Activated naive CD4-positive, alpha-beta T cell treated with anti-CD3 and anti-CD28 coated beads, Interleukin-2, amount 50 U/mL, for 72 hours (primary cell): ENCODE results near the gene TNIP1. TPM values are rescaled to one million over a fixed set of nuclear protein-coding genes. Genes with fewer than 3 reads are reported as not detected.

Experiments
- ATAC-seq, 2 donors: fragments of 150-1000 bp; cut with Tn5 transposase; 2 replicates each; pipeline ENCODE4 v1.10.0; 2021; ENCODE audit warnings: mild to moderate bottlenecking in 2 of 2, moderate library complexity in 2 of 2
- DNase-seq, 2 donors: peaks; one replicate each; pipeline ENCODE4 v3.0.0; 2021 to 2022; ENCODE audit warnings: low spot score in 2 of 2
- H3K27ac Mint-ChIP-seq, 2 donors: one replicate each; pipeline ENCODE4 v1.8.0; 2022; ENCODE audit warnings: mild to moderate bottlenecking in 2 of 2, mixed read lengths in 2 of 2
- H3K36me3 Mint-ChIP-seq, 2 donors: one replicate each; pipeline ENCODE4 v1.8.0; 2022; ENCODE audit warnings: mixed read lengths in 2 of 2
- H3K9me3 Mint-ChIP-seq, 2 donors: one replicate each; pipeline ENCODE4 v1.8.0; 2022; ENCODE audit warnings: mixed read lengths in 2 of 2
- total RNA-seq, 2 donors: library from RNA; stranded (reverse); gene quantifications; one replicate each; pipeline ENCODE4 v1.2.3, GENCODE V29; 2022

TNIP1 gene
- total RNA-seq, 2 donors from 2014 or later = 221 to 276 TPM

DNA sequence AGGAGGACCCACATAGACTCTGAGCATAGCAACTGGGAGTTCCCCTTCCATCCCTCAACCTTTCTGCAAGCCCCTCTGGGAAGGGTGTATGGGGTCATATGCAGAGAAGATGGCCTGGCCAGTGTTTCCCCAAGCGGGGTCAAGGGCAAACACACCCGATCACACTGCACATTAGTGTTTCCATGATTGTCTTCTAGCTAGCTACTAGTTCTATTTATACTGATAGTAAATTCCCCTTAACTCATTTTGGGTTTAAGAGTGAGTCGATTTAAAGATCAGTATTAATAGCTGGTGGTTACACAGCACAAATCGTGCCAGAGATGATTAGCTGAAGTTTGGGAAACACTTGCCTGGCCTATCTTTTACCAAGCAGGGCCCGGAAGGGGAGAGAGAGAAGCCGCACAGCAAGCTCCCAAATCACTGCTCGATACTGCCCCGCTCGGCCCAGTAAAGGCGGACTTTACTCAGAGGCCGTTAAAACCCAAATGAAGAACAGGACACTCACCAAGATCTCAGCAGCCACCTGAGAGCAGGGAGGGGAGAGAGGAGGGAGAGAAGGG is 29.4 kb upstream of the TNIP1 start:
- DNase-seq (no peak), ATAC-seq (no peak)
- H3K9me3 Mint-ChIP-seq = no peaks in the 10 kb centered on the region
- H3K27ac Mint-ChIP-seq = peak overlapping the region; percentile 58 to 93
- peaks cover 24 to 25% of the 10 kb centered on the region in 2 donors for H3K36me3 Mint-ChIP-seq

DNA sequence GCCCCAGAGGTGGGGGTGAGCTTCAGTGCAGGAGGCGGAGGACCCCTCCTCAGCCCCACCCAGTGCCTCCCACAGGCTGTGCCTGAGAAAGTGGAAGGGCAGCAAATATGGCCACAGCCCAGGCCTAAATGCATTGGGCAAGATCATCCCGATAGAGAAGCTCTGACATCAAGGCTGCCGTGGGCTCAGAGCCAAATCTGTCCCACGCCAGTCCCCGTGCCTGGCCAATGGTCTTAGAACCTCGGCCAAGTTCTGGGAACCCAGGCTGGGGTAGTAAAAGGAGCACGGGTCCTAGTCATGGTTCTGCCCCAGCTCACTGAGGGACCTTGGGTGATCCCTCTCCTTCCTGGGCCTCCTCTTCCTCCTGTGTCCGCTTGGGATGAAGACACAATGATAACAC is 27.7 kb upstream of the TNIP1 start:
- Mint-ChIP-seq H3K36me3 (peaks cover 24 to 30% of the 10 kb centered on the region in 2 donors), H3K9me3 (no peaks in the 10 kb centered on the region), H3K27ac (peak overlapping the region; percentile 8 to 85)
- ATAC-seq (no peak), DNase-seq (no peak)

DNA sequence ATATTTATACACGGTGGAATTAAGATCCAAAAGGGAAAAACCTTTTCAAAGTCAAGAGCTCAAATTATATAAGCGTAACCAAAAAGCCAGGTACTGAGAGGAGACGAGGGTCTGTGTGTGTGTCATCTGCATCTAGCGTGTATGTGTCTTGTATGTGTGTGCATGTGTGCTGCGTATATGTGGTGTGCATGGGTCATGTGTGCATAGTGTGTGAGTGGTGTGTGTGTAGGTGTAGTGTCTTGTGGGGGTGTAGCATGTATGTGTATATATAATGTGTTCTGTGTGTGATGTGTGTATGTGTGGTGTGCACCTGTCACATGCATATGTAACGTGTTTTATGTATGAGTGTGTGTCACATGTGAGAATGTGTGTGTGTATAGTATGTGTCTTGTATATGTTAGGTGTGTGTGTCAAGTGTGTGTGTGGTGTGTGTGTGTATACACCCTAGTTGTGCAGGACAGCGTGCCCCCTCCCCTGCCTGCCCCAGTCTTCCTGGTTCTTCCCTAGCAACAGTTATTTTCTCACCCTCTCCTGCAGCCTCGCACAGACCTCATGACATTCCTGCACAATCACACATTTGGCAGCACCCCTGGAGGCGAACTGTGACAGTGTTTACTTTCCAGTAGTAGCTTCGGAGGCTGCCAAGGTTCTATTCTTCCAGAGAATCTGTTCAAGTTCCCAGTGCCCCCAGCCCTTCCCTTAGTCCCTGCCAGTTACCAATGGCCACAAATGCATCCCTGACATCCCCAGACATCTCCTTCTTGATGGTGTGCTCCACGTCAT is 27.1 kb upstream of the TNIP1 start:
- DNase-seq = no peak
- Mint-ChIP-seq H3K9me3 (no peaks in the 10 kb centered on the region), H3K27ac (peak overlapping the region in 1 of 2 donors; percentile 8), H3K36me3 (peaks cover 24 to 30% of the 10 kb centered on the region in 2 donors)
- no peak for ATAC-seq

DNA sequence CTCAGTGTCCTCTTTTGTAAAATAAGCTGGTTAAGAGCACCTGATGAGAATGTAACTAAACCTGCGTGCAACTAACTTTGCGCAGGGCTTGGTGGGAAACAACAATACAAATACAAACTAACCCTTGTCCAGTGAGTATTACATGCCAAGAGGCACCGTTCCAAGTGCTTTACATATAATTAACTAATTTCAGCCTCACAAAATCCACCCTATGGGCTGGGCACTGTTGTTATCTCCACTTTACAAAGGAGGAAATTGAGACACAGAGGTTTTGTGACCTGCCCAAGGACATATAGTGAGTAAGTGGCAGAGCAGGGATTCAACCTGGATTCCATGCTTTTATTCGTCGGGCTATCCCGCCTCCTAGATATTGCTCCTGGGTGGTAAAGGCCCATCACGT is 26.2 kb upstream of the TNIP1 start:
- Mint-ChIP-seq H3K36me3 (peaks cover 24 to 30% of the 10 kb centered on the region in 2 donors), H3K27ac (peak overlapping the region; percentile 33 to 42), H3K9me3 (no peaks in the 10 kb centered on the region)
- no peak for DNase-seq
- ATAC-seq = no peak

DNA sequence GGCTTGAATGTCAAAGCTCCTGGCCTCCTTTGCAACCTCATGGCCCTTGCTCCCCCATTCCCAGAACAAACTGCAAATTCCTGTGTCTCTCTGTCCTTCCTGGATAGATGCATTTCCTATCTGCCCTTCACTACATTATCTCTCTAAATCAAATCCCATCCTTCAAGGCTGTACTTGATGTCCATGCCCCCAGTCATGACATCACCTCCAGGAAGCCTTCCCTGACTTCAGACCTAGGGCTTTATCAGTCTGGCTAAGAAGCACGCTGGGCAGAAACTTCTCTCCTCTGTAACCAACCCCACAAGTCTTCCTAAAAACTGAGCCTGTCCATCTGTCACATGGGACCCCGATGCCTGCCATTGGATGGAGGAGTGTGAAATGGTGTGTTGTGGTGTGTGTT is 25.7 kb upstream of the TNIP1 start:
- ATAC-seq (no peak), DNase-seq (no peak)
- H3K9me3 Mint-ChIP-seq = no peaks in the 10 kb centered on the region
- H3K27ac Mint-ChIP-seq = peak overlapping the region; percentile 42 to 83
- H3K36me3 Mint-ChIP-seq = peaks cover 24 to 36% of the 10 kb centered on the region in 2 donors

DNA sequence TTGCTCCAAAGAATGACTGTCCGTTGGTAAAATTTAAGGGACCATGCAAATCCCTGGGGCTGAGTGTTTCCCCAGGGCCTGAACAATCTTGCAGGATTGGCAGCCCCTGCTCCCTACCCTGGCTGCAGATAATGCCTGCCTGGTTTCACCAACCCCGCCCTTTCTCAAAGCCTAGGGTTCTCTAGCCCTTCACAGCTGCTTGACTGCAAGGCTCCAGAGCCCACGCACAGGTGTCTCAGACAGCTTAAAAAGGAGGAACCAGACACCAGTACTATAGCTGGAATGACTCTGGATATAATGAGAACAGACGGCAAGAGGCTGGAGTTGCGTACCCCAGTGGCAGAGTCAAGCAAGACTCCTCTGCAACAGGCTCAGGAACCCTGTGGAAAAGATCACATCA is 25.2 kb upstream of the TNIP1 start:
- peaks cover 24 to 36% of the 10 kb centered on the region in 2 donors for H3K36me3 Mint-ChIP-seq
- DNase-seq = no peak
- H3K9me3 Mint-ChIP-seq = no peaks in the 10 kb centered on the region
- ATAC-seq = no peak
- peak overlapping the region; percentile 42 to 60 for H3K27ac Mint-ChIP-seq

DNA sequence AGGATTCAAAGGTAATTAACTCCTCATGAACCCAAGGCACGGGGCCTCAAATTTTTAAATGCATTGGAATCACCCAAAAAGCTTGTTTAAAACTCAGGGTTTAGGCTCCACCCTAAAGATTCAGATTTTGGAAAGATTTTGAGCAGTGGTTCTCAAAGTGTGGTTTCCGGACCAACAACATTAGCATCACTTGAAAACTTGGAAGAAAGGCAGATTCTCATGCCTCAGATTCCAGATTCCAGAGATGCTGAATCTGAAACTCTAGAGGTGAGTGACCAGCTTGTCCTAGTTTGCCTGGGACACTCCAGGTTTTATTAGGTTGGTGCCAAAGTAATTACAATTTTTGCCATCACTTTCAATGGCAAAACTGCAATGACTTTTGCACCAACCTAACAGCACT is 24.7 kb upstream of the TNIP1 start:
- no peak overlapping the region for H3K27ac Mint-ChIP-seq
- DNase-seq (no peak), ATAC-seq (no peak)
- no peaks in the 10 kb centered on the region for H3K9me3 Mint-ChIP-seq
- H3K36me3 Mint-ChIP-seq = peaks cover 26 to 37% of the 10 kb centered on the region in 2 donors

DNA sequence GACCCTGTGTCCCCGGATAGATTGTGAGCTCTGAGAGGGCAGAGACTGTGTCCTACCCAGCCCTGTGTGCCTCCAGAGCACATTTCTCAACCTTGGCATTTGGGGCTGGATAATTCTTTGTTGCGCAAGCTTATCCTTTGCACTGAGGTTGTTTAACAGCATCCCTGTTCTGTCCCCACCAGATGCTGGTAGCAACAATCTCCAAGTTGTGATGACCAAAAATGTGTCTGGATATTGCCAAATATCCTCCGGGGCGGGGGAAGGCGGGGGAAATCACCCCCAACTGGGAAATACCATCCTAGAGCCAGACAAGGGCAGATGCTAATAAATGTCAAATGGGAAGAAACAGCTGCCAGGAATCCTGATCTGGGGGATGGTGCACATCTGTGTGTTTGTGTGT is 24.0 kb upstream of the TNIP1 start:
- no peaks in the 10 kb centered on the region for H3K9me3 Mint-ChIP-seq
- peaks cover 30 to 45% of the 10 kb centered on the region in 2 donors for H3K36me3 Mint-ChIP-seq
- ATAC-seq = no peak
- DNase-seq = no peak
- H3K27ac Mint-ChIP-seq = no peak overlapping the region

DNA sequence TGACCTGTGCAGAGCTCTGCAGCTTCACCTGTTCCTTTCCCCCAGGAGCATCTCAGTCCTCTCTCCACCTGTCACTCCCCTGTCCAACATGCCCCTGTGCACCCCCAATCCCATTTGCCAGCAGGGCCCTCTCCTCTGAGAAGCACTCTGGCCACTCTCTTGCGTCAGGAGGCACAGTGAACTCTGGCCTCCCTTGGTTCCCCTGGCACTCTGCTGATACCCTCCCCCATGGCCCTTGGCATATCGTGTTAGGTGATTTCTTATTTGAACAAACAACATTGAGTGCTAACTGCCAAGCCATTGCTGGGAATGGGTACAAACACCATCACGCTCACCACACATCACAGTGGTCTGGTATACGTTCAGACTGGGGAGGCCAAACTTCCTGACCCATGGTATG is 20.9 kb upstream of the TNIP1 start:
- Mint-ChIP-seq H3K9me3 (no peaks in the 10 kb centered on the region), H3K27ac (peak overlapping the region in 1 of 2 donors; percentile 77), H3K36me3 (peaks cover 14 to 37% of the 10 kb centered on the region in 2 donors)
- ATAC-seq (no peak), DNase-seq (no peak)

DNA sequence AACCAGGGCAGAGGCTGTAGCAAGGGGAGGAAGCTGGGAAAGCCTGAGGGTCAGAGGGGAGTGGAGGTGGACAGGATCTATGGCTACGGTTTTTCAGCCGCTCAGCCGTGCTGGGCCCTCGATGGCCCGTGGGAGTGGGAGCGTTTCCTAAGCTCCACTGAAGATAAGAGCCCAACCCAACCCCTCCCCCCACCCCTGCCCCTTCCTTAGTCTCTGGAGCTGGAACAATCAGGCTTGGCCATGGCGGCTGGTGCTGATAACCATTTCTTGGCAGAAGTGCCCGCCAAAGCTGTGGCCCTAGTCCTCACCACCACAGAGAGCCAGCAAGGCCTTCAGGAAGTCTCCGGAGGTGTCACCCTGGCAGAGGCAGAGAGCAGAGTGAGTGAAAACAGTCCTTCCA is 20.3 kb upstream of the TNIP1 start:
- H3K36me3 Mint-ChIP-seq = peaks cover 14 to 31% of the 10 kb centered on the region in 2 donors
- no peak overlapping the region for H3K27ac Mint-ChIP-seq

DNA sequence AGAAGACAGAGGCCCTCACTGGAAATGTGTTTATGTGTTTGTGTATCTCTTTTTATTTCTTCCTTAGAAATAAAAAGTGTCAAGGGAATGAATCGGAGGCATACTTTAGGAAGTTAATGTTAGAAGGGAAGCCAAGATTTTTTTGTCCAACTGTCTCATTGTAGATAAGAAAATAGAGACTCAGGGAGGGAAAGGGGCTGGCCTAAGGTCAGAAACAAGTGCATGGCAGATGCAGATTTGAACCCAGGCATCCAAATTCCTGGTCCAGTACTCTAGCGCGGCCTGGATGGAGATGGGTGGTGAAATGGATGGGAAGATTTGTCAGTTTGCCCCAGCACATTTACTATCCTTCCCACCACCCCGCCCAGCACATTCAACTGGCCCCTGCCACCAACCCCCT is 19.8 kb upstream of the TNIP1 start:
- ATAC-seq (no peak), DNase-seq (no peak)
- H3K9me3 Mint-ChIP-seq = no peaks in the 10 kb centered on the region
- H3K36me3 Mint-ChIP-seq = peaks cover 14 to 29% of the 10 kb centered on the region in 2 donors
- H3K27ac Mint-ChIP-seq = no peak overlapping the region

More for the DNA sequence above, 20.3 kb upstream of the TNIP1 start:
- no peaks in the 10 kb centered on the region for H3K9me3 Mint-ChIP-seq
- ATAC-seq (no peak), DNase-seq (no peak)

DNA sequence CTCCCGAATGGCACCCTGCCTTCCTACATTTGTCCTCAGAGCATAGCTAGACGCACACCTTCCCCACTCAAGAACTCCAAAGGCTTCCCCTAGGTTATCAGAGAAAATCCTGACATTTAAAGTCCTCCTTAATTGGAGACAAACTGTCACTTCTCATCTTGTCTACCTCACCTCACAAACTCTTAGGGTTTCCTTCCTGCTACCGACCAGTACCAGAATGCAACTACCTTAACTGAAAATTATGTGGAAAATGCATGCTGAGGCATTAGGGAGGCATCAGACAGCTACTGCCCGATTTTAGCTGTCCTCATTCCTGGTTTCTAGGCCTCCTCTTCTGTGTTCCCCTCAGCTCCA is 17.9 kb upstream of the TNIP1 start:
- no peaks in the 10 kb centered on the region for H3K9me3 Mint-ChIP-seq
- DNase-seq = no peak
- no peak for ATAC-seq
- H3K36me3 Mint-ChIP-seq = peaks cover 14 to 20% of the 10 kb centered on the region in 2 donors
- H3K27ac Mint-ChIP-seq = peak overlapping the region; percentile 52 to 77

DNA sequence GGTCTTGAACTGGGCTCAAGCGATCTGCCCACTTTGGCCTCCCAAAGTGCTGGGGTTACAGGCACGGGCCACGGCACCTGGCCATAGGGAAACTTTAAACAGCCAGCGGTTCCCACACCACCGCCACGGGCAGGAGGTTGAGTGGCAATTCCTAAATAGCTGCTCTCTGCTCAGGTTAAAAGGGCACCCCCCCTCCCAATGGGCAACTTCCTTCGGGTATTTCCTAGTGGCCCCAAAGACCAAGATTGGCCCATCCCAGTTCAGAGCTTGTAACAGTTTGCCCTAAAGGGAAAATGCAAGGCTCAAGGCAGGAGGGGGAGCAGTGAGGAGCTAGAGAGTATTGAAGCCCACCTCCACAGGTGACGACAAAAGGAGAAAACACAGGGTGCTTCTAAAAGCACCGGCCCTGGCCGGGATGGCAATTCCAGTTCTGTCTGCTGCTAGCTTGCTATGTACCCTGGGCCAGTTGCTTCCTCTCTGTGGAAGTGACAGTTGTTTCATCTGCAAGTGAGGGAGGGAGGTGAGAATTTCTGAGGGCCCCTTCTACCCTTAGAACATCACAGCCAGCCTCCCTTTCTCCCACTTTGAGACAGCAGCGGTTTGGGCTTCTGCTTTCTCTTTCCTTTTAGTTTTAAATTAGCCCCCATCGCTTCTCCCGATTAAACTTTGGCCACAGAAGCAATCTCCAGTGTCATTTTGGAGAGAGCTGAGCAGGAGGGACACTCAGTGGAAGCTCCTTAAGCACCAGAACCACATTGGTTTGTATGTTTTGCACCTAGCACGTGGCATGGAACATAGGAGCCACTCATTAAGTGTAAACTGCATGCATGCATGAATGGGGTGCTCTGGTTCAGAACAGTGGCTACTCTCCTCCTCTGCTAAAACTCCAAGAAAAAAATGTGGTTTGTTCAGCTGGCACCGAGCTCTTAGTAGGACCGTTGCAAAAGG is 17.3 kb upstream of the TNIP1 start:
- peak; percentile 36 to 72 for ATAC-seq
- peak overlapping the region; percentile 52 to 77 for H3K27ac Mint-ChIP-seq
- DNase-seq = peak in 1 of 2 donors; percentile 41
- no peaks in the 10 kb centered on the region for H3K9me3 Mint-ChIP-seq
- H3K36me3 Mint-ChIP-seq = peaks cover 14 to 20% of the 10 kb centered on the region in 2 donors

DNA sequence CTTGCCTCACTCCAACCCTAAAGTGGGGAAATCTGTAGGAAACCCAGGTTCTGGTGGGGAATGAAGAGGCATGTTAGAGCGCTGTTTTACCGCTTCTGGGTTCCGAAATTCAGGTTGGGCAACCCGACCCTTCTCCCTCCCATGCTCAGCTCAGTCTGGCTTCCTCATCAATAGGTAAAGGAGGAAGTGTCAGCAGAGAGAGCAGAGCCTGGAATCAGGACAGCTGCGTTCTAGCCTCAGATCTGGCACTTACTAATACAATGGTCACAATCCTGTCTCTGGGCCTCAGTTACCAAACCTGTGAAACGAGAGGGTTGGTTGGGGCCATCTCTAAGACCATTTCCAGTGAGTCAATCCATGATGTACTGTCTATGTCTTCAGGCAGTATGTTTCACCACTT is 16.2 kb upstream of the TNIP1 start:
- H3K9me3 Mint-ChIP-seq = no peaks in the 10 kb centered on the region
- ATAC-seq = no peak
- no peak overlapping the region for H3K27ac Mint-ChIP-seq
- DNase-seq = no peak
- peaks cover 14 to 20% of the 10 kb centered on the region in 2 donors for H3K36me3 Mint-ChIP-seq

DNA sequence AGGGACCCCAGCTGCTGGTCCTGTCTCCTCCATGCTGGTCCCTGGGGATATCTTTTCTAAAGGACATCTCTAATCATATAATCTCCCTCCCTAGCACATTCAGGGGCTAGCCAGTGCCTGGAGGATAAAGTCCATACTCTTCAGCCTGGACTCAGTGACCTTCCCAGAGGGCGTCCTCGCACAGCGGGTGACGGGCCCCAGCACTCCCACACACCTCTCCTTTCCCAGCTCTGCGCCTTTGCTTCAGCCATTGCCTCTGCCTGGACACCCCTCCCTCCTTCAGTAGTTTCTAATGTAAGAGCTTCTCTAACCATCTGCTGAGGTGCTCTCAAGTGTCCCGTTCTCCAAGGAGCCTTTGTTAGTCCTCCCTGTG is 15.2 kb upstream of the TNIP1 start:
- ATAC-seq (no peak), DNase-seq (no peak)
- Mint-ChIP-seq H3K9me3 (no peaks in the 10 kb centered on the region), H3K36me3 (peaks cover 18 to 20% of the 10 kb centered on the region in 2 donors), H3K27ac (peak overlapping the region; percentile 16 to 83)

DNA sequence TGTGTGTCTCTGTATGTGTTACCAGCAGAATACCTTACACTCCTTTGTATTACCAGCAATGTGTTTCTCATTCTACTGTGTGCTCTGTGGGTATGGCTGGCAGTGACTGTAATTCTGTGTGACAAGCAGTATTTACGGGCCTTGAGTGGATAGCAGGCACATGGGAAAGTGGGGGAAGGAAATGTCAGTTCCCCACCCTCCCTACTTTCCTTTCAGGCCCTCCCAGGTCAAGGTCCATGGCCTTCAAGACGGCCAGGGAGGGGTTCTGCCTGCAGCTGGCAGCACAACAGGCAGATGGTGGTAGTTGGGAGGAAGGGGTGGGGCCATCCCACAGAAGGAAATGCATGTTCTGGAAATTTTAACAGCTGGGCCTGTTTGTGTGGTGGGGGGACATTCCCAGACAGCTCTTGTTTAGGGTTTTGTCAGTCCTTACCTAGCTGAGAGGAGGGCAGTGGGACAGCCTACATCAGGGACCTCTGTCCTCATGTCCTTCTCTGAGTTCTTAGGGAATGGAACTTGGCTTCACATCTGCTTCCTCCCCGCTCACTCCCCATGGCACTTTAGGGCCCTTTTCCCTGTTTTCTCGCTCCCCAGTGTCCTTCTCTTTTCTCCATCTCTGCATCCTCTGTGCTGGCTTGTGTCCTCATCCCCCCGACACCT is 14.6 kb upstream of the TNIP1 start:
- peaks cover 14 to 19% of the 10 kb centered on the region in 2 donors for H3K36me3 Mint-ChIP-seq
- no peaks in the 10 kb centered on the region for H3K9me3 Mint-ChIP-seq
- H3K27ac Mint-ChIP-seq = peak overlapping the region; percentile 0 to 83
- no peak for ATAC-seq
- DNase-seq = no peak
